Transverse colon (tissue), 4 donors: ENCODE data around the gene ENAM. TPM values are rescaled to one million over a fixed set of nuclear protein-coding genes. Genes with fewer than 3 reads are reported as not detected.

Source experiments
- DNase-seq: peaks from one replicate; pipeline ENCODE4 v3.0.0-alpha.2; 2019
- H3K27ac ChIP-seq, 4 donors: fragments of 200-600 bp; sonication (generic); 2 replicates each; pipeline ENCODE4 v1.5.1; 2016 to 2018; ENCODE audit warnings: inconsistent platforms in 4 of 4
- H3K27me3 ChIP-seq: fragments of 200-600 bp; sonication (generic); 2 replicates; pipeline ENCODE4 v1.5.1; 2017; ENCODE audit warnings: inconsistent platforms
- H3K36me3 ChIP-seq, 4 donors: fragments of 200-600 bp; sonication (generic); 2 replicates each; pipeline ENCODE4 v1.5.1; 2017 to 2019; ENCODE audit warnings: inconsistent platforms in 4 of 4
- H3K4me1 ChIP-seq, 4 donors: fragments of 200-600 bp; sonication (generic); 2 replicates each; pipeline ENCODE4 v1.5.1; 2017 to 2020; ENCODE audit warnings: inconsistent platforms in 4 of 4
- H3K4me3 ChIP-seq, 4 donors: fragments of 200-600 bp; sonication (generic); 1 replicate in 1 of 4; 2 replicates in 3 of 4; pipeline versions ENCODE4 v1.5.1 to v1.6.1; 2017 to 2019; ENCODE audit warnings: inconsistent platforms in 4 of 4
- H3K9me3 ChIP-seq, 2 donors: fragments of 200-600 bp; sonication (generic); 2 replicates each; pipeline ENCODE4 v1.5.1; 2017 to 2019; ENCODE audit warnings: inconsistent platforms in 2 of 2
- EP300 ChIP-seq: sonication (generic); formaldehyde crosslinking; IDR thresholded peaks from one replicate; pipeline ENCODE4 v1.6.1; 2017; ENCODE audit warnings: antibody characterized with exemption, low read depth
- POLR2A ChIP-seq: fragments of 450-650 bp; IDR thresholded peaks from one replicate; pipeline ENCODE4 v1.6.1; 2016; ENCODE audit warnings: antibody characterized with exemption, mild to moderate bottlenecking, moderate library complexity
- POLR2AphosphoS5 ChIP-seq, 3 donors: sonication (generic); formaldehyde crosslinking; IDR thresholded peaks; one replicate each; pipeline ENCODE4 v1.6.1; 2016; ENCODE audit warnings: antibody characterized with exemption in 3 of 3
- WGBS, 2 donors: methylation state at CpG; one replicate each; pipeline ENCODE4 v1.1.5; 2018; ENCODE audit warnings: low coverage in 1 of 2; 5-methylcytosine and 5-hydroxymethylcytosine counted together
- in situ Hi-C, 4 donors: fragments of 200-750 bp; cut with MboI; loops; one replicate each; pipeline versions ENCODE4 v1.15.0 to v1.15.1; 2017; ENCODE audit warnings: low sequenced_read_pairs in 3 of 4, low pct_ligation_motif_present in 1 of 4, low pct_unique_long_range_greater_than_20kb in 1 of 4
- intact Hi-C: fragments of 100-400 bp; cut with DNase I; formaldehyde crosslinking; loops from one replicate; pipeline ENCODE4 v1.15.1; 2023; ENCODE audit warnings: low total_unique reads
- total RNA-seq, 4 donors: library from RNA; depleted of rRNA; stranded (reverse); fragments of >200 nt; gene quantifications; one replicate each; pipeline ENCODE4 v1.1.0, GENCODE V29; 2016
- TF ChIP-seq, protein P1 (sequence below), 5 experiments: fragments of 200-600 bp in 3 of 5; fragments of 450-650 bp in 2 of 5; sonication (generic) in 3 of 5; IDR thresholded peaks; 1 replicate in 2 of 5; 2 replicates in 3 of 5; pipeline ENCODE4 v1.5.1; 2016 to 2017; ENCODE audit warnings: antibody characterized with exemption in 5 of 5, inconsistent platforms in 3 of 5, mild to moderate bottlenecking in 2 of 5, moderate library complexity in 1 of 5

Gene ENAM
- total RNA-seq, 4 donors from 2014 or later = not detected

- TF ChIP-seq EP300 = no peak
- no peak for TF ChIP-seq POLR2AphosphoS5 (IDR thresholded peaks at IDR 0.05)
- no peak for TF ChIP-seq POLR2A
- TF ChIP-seq, protein P1, sequence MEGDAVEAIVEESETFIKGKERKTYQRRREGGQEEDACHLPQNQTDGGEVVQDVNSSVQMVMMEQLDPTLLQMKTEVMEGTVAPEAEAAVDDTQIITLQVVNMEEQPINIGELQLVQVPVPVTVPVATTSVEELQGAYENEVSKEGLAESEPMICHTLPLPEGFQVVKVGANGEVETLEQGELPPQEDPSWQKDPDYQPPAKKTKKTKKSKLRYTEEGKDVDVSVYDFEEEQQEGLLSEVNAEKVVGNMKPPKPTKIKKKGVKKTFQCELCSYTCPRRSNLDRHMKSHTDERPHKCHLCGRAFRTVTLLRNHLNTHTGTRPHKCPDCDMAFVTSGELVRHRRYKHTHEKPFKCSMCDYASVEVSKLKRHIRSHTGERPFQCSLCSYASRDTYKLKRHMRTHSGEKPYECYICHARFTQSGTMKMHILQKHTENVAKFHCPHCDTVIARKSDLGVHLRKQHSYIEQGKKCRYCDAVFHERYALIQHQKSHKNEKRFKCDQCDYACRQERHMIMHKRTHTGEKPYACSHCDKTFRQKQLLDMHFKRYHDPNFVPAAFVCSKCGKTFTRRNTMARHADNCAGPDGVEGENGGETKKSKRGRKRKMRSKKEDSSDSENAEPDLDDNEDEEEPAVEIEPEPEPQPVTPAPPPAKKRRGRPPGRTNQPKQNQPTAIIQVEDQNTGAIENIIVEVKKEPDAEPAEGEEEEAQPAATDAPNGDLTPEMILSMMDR (IDR thresholded peaks at IDR 0.05) = no peak
- no peaks in the 10 kb centered on the region for H3K36me3 ChIP-seq
- intact Hi-C loops (no loop called here), in situ Hi-C loops (loop anchor here in 1 of 4 donors (25.0 kb wide), 1 partner anchor 1093 kb away; no protein-coding TSS in a partner anchor)
- no peak overlapping the region for H3K27ac ChIP-seq
- 88 to 89% methylated on average over 4 of the region's 4 CpGs for WGBS, 2 donors
- no peaks in the 10 kb centered on the region for H3K9me3 ChIP-seq
- no peak for DNase-seq
- H3K4me1 ChIP-seq = peaks cover 0 to under 1% (median 0%) of the 10 kb centered on the region in 4 donors
- H3K27me3 ChIP-seq = no peaks in the 10 kb centered on the region
- no peak overlapping the region for H3K4me3 ChIP-seq
Measured at GRCh38 chr4:70619288-70619687, 9.3 kb upstream of the ENAM start.

- H3K27me3 ChIP-seq = no peaks in the 10 kb centered on the region
- WGBS, 2 donors = 94 to 100% methylated on average over 2 of the region's 2 CpGs
- intact Hi-C loops = no loop called here
Measured at GRCh38 chr4:70619778-70620177, 8.8 kb upstream of the ENAM start.

DNA sequence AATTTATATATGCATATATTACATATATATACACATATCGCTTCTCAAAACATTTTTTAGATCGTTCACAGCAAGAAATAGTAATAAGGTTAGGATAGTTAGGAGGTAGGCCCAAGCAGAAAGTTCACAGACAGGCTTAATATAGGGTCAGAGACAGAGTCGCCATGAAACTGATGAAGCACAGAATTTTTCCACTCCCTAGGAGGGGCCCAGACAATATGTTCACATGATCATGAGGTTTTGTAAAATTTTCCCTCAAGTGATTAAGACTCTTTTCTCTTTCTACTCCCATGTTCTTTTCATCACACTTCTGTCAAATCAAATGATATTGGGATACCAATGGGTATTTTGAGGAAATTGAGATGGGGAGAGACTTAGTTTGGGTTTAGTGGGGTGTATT is 5.2 kb upstream of the ENAM start:
- H3K27ac ChIP-seq = no peak overlapping the region
- no peaks in the 10 kb centered on the region for H3K4me1 ChIP-seq
- DNase-seq = no peak
- in situ Hi-C loops (loop anchor here in 1 of 4 donors (25.0 kb wide), 1 partner anchor 1089 kb away; no protein-coding TSS in a partner anchor), intact Hi-C loops (no loop called here)
- no peaks in the 10 kb centered on the region for H3K27me3 ChIP-seq
- H3K9me3 ChIP-seq = no peaks in the 10 kb centered on the region
- H3K36me3 ChIP-seq = no peaks in the 10 kb centered on the region
- H3K4me3 ChIP-seq = no peak overlapping the region
- WGBS, 2 donors = 93 to 100% methylated on average over 3 of the region's 3 CpGs
- TF ChIP-seq EP300 = no peak
- TF ChIP-seq, protein P1 (IDR thresholded peaks at IDR 0.05) = no peak
- TF ChIP-seq POLR2AphosphoS5 (IDR thresholded peaks at IDR 0.05) = no peak
- no peak for TF ChIP-seq POLR2A

More at GRCh38 chr4:70619778-70620177, 8.8 kb upstream of the ENAM start:
- H3K4me1 ChIP-seq = no peaks in the 10 kb centered on the region
- H3K36me3 ChIP-seq = no peaks in the 10 kb centered on the region
- in situ Hi-C loops = loop anchor here in 1 of 4 donors (25.0 kb wide), 1 partner anchor 1093 kb away; no protein-coding TSS in a partner anchor
- TF ChIP-seq, protein P1 (IDR thresholded peaks at IDR 0.05) = no peak
- no peak for TF ChIP-seq POLR2AphosphoS5 (IDR thresholded peaks at IDR 0.05)
- TF ChIP-seq EP300 = no peak
- TF ChIP-seq POLR2A = no peak
- no peak overlapping the region for H3K27ac ChIP-seq
- no peaks in the 10 kb centered on the region for H3K9me3 ChIP-seq
- no peak for DNase-seq
- H3K4me3 ChIP-seq = no peak overlapping the region

DNA sequence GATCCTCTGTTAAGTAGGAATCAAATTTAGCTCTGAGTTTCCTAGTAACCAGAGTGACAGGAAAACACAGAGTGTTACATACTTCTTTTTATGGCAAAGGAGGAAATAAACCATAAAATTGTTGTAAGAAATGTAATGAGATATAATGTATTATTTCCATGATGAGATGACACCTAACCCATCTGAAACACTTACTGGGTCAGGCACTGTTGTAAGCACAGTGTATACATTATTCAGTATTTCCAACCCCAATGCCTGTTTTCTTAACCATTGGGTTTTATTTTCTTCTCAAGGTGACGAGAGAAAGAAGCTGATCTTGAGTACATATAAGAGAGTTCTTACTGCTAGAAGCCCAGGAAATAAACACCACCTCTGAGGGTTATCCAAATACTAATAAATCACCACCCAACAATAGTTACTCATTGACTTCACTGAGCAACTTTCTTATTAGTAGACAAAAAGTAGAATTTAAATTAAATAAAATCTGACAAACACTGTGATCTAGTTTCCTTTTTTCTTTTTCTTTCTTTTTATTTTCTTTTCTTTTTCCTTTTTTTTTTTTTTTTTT is 4.2 kb upstream of the ENAM start:
- H3K9me3 ChIP-seq = no peaks in the 10 kb centered on the region
- no peaks in the 10 kb centered on the region for H3K36me3 ChIP-seq
- in situ Hi-C loops = loop anchor here in 1 of 4 donors (25.0 kb wide), 1 partner anchor 1088 kb away; no protein-coding TSS in a partner anchor
- 29 to 30% methylated on average over 1 of the region's 1 CpG for WGBS, 2 donors
- DNase-seq = no peak
- H3K4me3 ChIP-seq = no peak overlapping the region
- no peak for TF ChIP-seq POLR2AphosphoS5 (IDR thresholded peaks at IDR 0.05)
- TF ChIP-seq, protein P1 (IDR thresholded peaks at IDR 0.05) = no peak
- no peaks in the 10 kb centered on the region for H3K4me1 ChIP-seq
- intact Hi-C loops = no loop called here
- no peak overlapping the region for H3K27ac ChIP-seq
- H3K27me3 ChIP-seq = no peaks in the 10 kb centered on the region
